ENCODE measurements around the gene FILIP1L. TPM values are rescaled to one million over a fixed set of nuclear protein-coding genes. Genes with fewer than 3 reads are reported as not detected.

FILIP1L gene
- total and polyA plus RNA-seq, 2 experiments from 2014 or later = 0.45 to 0.82 TPM

DNA sequence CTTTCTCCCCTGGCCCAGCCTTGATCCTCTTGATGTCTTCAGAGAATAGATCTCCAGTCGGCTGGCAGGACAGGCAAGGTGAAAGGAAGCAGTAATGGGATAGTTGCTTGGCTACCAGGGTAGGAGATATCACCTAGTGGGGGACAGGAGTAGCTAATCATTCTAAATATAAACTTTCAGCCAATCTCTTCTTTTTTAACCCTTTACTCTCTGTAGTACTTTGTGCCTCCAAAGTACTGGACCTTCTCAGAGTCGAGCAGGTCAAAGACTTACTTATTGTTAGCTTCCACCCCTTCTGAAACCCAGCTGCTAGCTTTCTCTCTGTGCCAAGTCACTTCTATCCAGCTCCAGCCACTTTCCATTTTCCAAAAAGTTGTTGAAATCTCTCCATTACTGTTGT is 43.4 kb upstream of the FILIP1L start:
- Histone ChIP-seq H3K36me3 (no peaks in the 10 kb centered on the region), H3K27ac (peak overlapping the region; percentile 55)
- TF ChIP-seq, protein P1, sequence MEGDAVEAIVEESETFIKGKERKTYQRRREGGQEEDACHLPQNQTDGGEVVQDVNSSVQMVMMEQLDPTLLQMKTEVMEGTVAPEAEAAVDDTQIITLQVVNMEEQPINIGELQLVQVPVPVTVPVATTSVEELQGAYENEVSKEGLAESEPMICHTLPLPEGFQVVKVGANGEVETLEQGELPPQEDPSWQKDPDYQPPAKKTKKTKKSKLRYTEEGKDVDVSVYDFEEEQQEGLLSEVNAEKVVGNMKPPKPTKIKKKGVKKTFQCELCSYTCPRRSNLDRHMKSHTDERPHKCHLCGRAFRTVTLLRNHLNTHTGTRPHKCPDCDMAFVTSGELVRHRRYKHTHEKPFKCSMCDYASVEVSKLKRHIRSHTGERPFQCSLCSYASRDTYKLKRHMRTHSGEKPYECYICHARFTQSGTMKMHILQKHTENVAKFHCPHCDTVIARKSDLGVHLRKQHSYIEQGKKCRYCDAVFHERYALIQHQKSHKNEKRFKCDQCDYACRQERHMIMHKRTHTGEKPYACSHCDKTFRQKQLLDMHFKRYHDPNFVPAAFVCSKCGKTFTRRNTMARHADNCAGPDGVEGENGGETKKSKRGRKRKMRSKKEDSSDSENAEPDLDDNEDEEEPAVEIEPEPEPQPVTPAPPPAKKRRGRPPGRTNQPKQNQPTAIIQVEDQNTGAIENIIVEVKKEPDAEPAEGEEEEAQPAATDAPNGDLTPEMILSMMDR (IDR thresholded peaks at IDR 0.05; ENCODE audit: low read depth, low read length) = no peak

DNA sequence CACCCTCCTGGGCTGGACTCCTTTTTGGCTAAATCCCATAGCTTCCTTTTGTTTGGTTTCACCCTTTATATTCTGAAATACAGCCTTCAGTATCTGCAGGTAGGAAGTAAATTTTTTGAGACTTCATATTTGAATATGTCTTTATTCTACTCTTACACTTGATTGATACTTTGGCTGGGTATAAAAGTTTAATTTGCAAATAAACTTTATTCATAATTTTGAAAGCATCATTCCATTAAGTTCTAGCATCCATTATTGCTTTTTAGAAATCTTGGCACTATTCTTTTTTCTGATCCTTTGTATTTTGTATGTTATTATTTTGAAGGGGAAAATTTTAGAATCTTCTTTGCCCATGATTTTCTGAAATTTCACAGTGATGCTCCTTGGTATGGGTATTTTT is 41.3 kb upstream of the FILIP1L start:
- DNase-seq (ENCODE audit: low read depth in 1 of 2, low spot score in 1 of 2) = no peak
- no peaks in the 10 kb centered on the region for H3K27me3 ChIP-seq
- no peaks in the 10 kb centered on the region for H3K36me3 ChIP-seq
- H3K4me3 ChIP-seq = no peak overlapping the region
- H3K9me3 ChIP-seq (ENCODE audit: low read depth) = no peaks in the 10 kb centered on the region
- no peak overlapping the region for H3K27ac ChIP-seq
- peaks cover 44% of the 10 kb centered on the region for H3K4me1 ChIP-seq (ENCODE audit: low read depth)
- TF ChIP-seq, protein P1 (IDR thresholded peaks at IDR 0.05; ENCODE audit: low read depth, low read length) = no peak

More for the DNA sequence above, 43.4 kb upstream of the FILIP1L start:
- no peak overlapping the region for H3K4me3 ChIP-seq
- DNase-seq (ENCODE audit: low read depth in 1 of 2, low spot score in 1 of 2) = peak in 1 of 2 donors; percentile 23
- peaks cover 38% of the 10 kb centered on the region for H3K4me1 ChIP-seq (ENCODE audit: low read depth)
- no peaks in the 10 kb centered on the region for H3K9me3 ChIP-seq (ENCODE audit: low read depth)
- H3K27me3 ChIP-seq = no peaks in the 10 kb centered on the region

DNA sequence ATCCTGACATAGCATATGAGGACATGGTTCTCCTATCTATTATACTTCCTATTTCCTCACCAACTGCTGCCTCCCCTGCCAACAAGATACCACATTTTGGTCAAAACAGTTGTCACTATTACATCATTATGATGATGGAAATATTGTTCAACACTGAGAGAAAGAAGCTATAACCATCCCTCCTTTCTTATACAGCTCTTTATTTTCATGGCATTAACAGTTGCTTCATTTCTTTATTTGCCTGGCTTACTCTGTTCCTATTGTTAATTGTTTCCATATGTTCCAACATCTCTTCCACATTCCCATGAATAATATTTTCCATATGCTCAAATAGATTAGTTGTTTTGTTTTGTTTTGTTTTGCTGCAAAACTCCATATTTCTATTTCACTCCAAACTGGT is 40.8 kb upstream of the FILIP1L start:
- Histone ChIP-seq H3K9me3 (ENCODE audit: low read depth) (no peaks in the 10 kb centered on the region), H3K36me3 (no peaks in the 10 kb centered on the region), H3K27ac (no peak overlapping the region), H3K4me1 (ENCODE audit: low read depth) (peaks cover 40% of the 10 kb centered on the region), H3K4me3 (no peak overlapping the region), H3K27me3 (no peaks in the 10 kb centered on the region)
- no peak for DNase-seq (ENCODE audit: low read depth in 1 of 2, low spot score in 1 of 2)
- TF ChIP-seq, protein P1 (IDR thresholded peaks at IDR 0.05; ENCODE audit: low read depth, low read length) = no peak

DNA sequence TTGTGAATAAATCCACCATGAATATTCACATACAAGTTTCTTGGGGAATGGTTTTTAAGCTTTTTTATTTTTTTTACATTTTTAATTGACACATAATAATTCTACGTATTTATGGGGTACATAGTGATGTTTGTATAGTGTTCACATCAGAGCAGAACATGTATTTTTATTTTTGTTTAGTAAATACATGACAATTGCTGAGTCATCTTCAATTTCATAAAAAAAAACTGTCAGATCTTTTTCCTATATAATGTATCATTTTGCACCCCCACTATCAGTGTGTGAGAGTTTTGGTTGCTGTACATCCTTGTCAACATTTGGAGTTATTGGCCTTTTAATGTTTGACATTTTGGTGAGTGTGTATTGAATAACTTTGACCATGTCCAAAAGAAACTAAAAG is 39.9 kb upstream of the FILIP1L start:
- H3K4me3 ChIP-seq = no peak overlapping the region
- H3K4me1 ChIP-seq (ENCODE audit: low read depth) = peaks cover 30% of the 10 kb centered on the region
- H3K27ac ChIP-seq = no peak overlapping the region
- TF ChIP-seq, protein P1 (IDR thresholded peaks at IDR 0.05; ENCODE audit: low read depth, low read length) = no peak
- no peaks in the 10 kb centered on the region for H3K27me3 ChIP-seq
- DNase-seq (ENCODE audit: low read depth in 1 of 2, low spot score in 1 of 2) = no peak
- H3K36me3 ChIP-seq = no peaks in the 10 kb centered on the region
- H3K9me3 ChIP-seq (ENCODE audit: low read depth) = no peaks in the 10 kb centered on the region

DNA sequence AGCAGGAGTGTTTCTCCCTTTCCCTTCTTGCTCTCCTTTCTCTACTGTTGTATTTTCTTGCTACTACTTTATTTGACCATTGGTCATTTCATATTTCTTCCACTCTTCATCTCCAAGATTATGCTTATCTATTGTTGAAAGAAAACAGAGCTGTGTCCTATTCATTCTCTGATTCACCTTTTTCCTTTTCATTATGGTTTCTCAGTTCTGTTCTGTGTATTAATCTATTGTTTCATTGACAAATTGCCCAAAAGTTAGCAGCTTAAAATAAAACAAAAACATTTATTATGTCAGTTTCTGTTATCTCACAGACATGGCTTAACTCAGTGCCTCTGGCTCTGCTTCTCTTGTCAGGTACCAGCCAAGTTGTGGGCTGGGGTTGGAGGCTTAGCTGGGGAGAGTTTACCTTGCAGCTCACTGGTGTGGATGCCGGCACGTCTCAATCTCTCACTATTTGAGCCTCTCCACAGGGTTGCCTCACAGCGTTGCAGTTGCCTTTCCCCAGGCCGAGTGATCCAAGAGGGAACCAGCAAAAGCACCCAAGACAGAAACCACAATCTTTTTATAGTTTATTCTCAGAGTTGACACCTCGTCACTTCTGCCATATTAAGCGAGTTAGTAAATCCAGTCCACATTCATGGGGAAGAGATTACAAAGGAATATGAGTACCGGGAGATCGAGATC is 36.9 kb upstream of the FILIP1L start:
- TF ChIP-seq, protein P1 (IDR thresholded peaks at IDR 0.05; ENCODE audit: low read depth, low read length) = no peak
- no peak overlapping the region for H3K27ac ChIP-seq
- H3K36me3 ChIP-seq = no peaks in the 10 kb centered on the region
- no peak overlapping the region for H3K4me3 ChIP-seq
- no peaks in the 10 kb centered on the region for H3K27me3 ChIP-seq
- peaks cover 9% of the 10 kb centered on the region for H3K4me1 ChIP-seq (ENCODE audit: low read depth)
- no peak for DNase-seq (ENCODE audit: low read depth in 1 of 2, low spot score in 1 of 2)
- H3K9me3 ChIP-seq (ENCODE audit: low read depth) = no peaks in the 10 kb centered on the region
